ENCODE data around the gene ELMO1. TPM values are rescaled to one million over a fixed set of nuclear protein-coding genes. Genes with fewer than 3 reads are reported as not detected.

ELMO1 gene
- polyA plus RNA-seq, 1 donor (not counting 4 experiments of a cell fraction or from before 2014, with no cell fraction given), result not detected

DNA sequence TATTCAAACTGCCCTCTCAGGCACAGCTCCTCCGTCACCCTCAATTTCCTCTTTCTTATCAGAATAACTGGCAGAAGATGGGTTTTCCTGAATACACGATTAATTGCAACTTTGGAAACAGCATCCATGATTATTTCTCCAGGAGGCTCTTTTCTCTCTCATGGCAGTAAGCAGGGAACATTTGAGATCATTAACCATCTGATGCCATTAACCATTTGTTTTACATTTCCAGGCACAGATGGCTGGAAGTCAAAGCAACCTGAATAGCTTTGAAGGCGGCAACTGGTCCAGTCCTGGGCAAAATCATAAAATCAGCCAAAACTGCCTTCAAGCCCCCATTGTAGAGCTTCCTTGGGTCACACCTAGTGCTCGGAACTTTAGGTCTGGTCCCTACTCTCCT is 434.9 kb downstream of the ELMO1 start:
- FAIRE-seq (no peak), DNase-seq (ENCODE audit: low read depth, low spot score) (no peak)
- no peaks in the 10 kb centered on the region for H3K4me1 ChIP-seq (ENCODE audit: control insufficient read depth, extremely low read depth, insufficient read depth, low read length)
- no peak overlapping the region for H2AFZ ChIP-seq (ENCODE audit: control insufficient read depth, low read length)
- no peak overlapping the region for H3K4me2 ChIP-seq (ENCODE audit: control insufficient read depth, extremely low read depth, insufficient read depth, low read depth, low read length)
- TF ChIP-seq, protein P1, sequence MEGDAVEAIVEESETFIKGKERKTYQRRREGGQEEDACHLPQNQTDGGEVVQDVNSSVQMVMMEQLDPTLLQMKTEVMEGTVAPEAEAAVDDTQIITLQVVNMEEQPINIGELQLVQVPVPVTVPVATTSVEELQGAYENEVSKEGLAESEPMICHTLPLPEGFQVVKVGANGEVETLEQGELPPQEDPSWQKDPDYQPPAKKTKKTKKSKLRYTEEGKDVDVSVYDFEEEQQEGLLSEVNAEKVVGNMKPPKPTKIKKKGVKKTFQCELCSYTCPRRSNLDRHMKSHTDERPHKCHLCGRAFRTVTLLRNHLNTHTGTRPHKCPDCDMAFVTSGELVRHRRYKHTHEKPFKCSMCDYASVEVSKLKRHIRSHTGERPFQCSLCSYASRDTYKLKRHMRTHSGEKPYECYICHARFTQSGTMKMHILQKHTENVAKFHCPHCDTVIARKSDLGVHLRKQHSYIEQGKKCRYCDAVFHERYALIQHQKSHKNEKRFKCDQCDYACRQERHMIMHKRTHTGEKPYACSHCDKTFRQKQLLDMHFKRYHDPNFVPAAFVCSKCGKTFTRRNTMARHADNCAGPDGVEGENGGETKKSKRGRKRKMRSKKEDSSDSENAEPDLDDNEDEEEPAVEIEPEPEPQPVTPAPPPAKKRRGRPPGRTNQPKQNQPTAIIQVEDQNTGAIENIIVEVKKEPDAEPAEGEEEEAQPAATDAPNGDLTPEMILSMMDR (optimal IDR thresholded peaks at IDR 0.05 in 1 of 3, IDR thresholded peaks at IDR 0.05 in 1 of 3, conservative IDR thresholded peaks at IDR 0.05 in 1 of 3; ENCODE audit: extremely low read depth in 1 of 3, insufficient read depth in 2 of 3, low read length in 3 of 3), result no peak
- TF ChIP-seq EZH2 (IDR thresholded peaks at IDR 0.05; ENCODE audit: low read length), result no peak
- no peak overlapping the region for H3K9ac ChIP-seq (ENCODE audit: control insufficient read depth, extremely low read depth, insufficient read depth, low read length)
- no peaks in the 10 kb centered on the region for H3K9me1 ChIP-seq (ENCODE audit: control insufficient read depth, extremely low read depth, insufficient read depth, low read length)
- no peaks in the 10 kb centered on the region for H3K79me2 ChIP-seq (ENCODE audit: control insufficient read depth, insufficient read depth, low read length)
- dilution Hi-C loops (cut with MboI; ENCODE audit: extremely low pct_ligation_motif_present, low sequenced_read_pairs), result no loop called here
- no peaks in the 10 kb centered on the region for H3K36me3 ChIP-seq (ENCODE audit: control insufficient read depth in 2 of 2, extremely low read depth in 1 of 2, insufficient read depth in 2 of 2, low read length in 2 of 2)
- no peak overlapping the region for H3K4me3 ChIP-seq (ENCODE audit: control insufficient read depth in 2 of 3, extremely low read depth in 1 of 3, insufficient read depth in 2 of 3, low read depth in 1 of 3, low read length in 3 of 3)
- no peaks in the 10 kb centered on the region for H4K20me1 ChIP-seq (ENCODE audit: control insufficient read depth, extremely low read depth, insufficient read depth, low read length)
- no peak overlapping the region for H3K27ac ChIP-seq (ENCODE audit: control insufficient read depth, insufficient read depth, low read length)
- H3K27me3 ChIP-seq (ENCODE audit: control insufficient read depth, extremely low read depth, insufficient read depth, low read length), result no peaks in the 10 kb centered on the region
- no peaks in the 10 kb centered on the region for H3K9me3 ChIP-seq (ENCODE audit: control insufficient read depth, low read depth, low read length)

DNA sequence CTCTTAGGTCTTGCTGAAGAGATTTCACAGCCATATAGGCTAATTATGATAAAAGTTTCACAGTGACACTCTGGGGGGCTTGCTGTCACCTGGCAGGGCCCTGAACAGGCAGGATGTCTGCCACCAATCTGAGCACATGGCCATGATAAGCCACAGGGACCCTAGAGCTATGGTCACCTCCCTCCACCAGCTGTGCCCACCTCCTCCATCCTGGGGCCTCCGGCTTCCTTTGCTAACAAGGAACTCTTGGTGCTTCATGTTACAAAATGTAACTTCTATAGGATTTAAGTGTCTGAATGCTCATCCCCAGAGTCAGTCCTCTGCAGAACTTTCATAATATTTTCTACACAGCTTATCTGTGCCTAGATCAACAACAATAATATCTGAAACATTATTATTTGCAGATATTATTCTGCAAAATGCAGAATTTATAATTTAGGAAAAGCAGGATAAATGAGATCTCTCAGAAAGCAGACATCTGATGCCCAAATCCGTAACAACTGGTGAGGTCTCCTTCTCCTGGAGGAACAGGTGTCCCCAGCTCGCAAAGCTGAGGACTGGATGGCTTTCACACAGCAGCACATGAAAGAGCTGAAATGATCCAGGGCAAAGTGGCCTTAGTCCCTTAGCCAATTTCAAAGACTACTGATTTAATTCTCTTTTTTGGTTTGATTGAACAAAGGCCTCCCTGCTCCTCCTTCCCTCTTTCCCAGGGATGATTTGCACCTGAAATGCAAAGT is 437.3 kb downstream of the ELMO1 start:
- Histone ChIP-seq H3K27me3 (ENCODE audit: control insufficient read depth, extremely low read depth, insufficient read depth, low read length) (no peaks in the 10 kb centered on the region), H3K9me3 (ENCODE audit: control insufficient read depth, low read depth, low read length) (no peaks in the 10 kb centered on the region), H3K4me1 (ENCODE audit: control insufficient read depth, extremely low read depth, insufficient read depth, low read length) (no peaks in the 10 kb centered on the region), H3K9me1 (ENCODE audit: control insufficient read depth, extremely low read depth, insufficient read depth, low read length) (no peaks in the 10 kb centered on the region), H3K4me3 (ENCODE audit: control insufficient read depth in 2 of 3, extremely low read depth in 1 of 3, insufficient read depth in 2 of 3, low read depth in 1 of 3, low read length in 3 of 3) (no peak overlapping the region), H3K79me2 (ENCODE audit: control insufficient read depth, insufficient read depth, low read length) (no peaks in the 10 kb centered on the region), H3K27ac (ENCODE audit: control insufficient read depth, insufficient read depth, low read length) (no peak overlapping the region), H2AFZ (ENCODE audit: control insufficient read depth, low read length) (no peak overlapping the region), H4K20me1 (ENCODE audit: control insufficient read depth, extremely low read depth, insufficient read depth, low read length) (no peaks in the 10 kb centered on the region), H3K9ac (ENCODE audit: control insufficient read depth, extremely low read depth, insufficient read depth, low read length) (no peak overlapping the region), H3K4me2 (ENCODE audit: control insufficient read depth, extremely low read depth, insufficient read depth, low read depth, low read length) (no peak overlapping the region), H3K36me3 (ENCODE audit: control insufficient read depth in 2 of 2, extremely low read depth in 1 of 2, insufficient read depth in 2 of 2, low read length in 2 of 2) (no peaks in the 10 kb centered on the region)
- DNase-seq (ENCODE audit: low read depth, low spot score), result no peak
- FAIRE-seq, result no peak
- dilution Hi-C loops (cut with MboI; ENCODE audit: extremely low pct_ligation_motif_present, low sequenced_read_pairs), result no loop called here
- no peak for TF ChIP-seq EZH2 (IDR thresholded peaks at IDR 0.05; ENCODE audit: low read length)
- TF ChIP-seq, protein P1 (optimal IDR thresholded peaks at IDR 0.05 in 1 of 3, IDR thresholded peaks at IDR 0.05 in 1 of 3, conservative IDR thresholded peaks at IDR 0.05 in 1 of 3; ENCODE audit: extremely low read depth in 1 of 3, insufficient read depth in 2 of 3, low read length in 3 of 3), result no peak

Data from keratinocyte (primary cell).